ENCODE measurements around the gene DNAH14.
"Not testable (repeated sequence)": the region's sequence is repeated elsewhere in the genome, so short reads cannot be mapped to it uniquely, and the experiment has no call there.

Gene DNAH14

GRCh38 chr1:225253784-225254183, 324.3 kb downstream of the DNAH14 start:
- DNase-seq (ENCODE audit: low read depth in 2 of 2), result no peak

GRCh38 chr1:225254676-225255075, 325.2 kb downstream of the DNAH14 start:
- no peak for DNase-seq (ENCODE audit: low read depth in 2 of 2)

GRCh38 chr1:225257081-225257480, 327.6 kb downstream of the DNAH14 start:
- DNase-seq (ENCODE audit: low read depth in 2 of 2), result no peak

GRCh38 chr1:225258811-225259210, 329.3 kb downstream of the DNAH14 start:
- no peak for DNase-seq (ENCODE audit: low read depth in 2 of 2)

- no peak for DNase-seq (ENCODE audit: low read depth in 2 of 2)
Measured at GRCh38 chr1:225259542-225259941, 330.1 kb downstream of the DNAH14 start.

- DNase-seq (ENCODE audit: low read depth in 2 of 2), result no peak
Measured at GRCh38 chr1:225260319-225260718, 330.8 kb downstream of the DNAH14 start.

- no peak for DNase-seq (ENCODE audit: low read depth in 2 of 2)
Measured at GRCh38 chr1:225277445-225277844, 348.0 kb downstream of the DNAH14 start.

- DNase-seq (ENCODE audit: low read depth in 2 of 2), result no peak
Measured at GRCh38 chr1:225280563-225280962, 351.1 kb downstream of the DNAH14 start.

GRCh38 chr1:225290244-225290643, 360.8 kb downstream of the DNAH14 start:
- no peak for DNase-seq (ENCODE audit: low read depth in 2 of 2)

- DNase-seq (ENCODE audit: low read depth in 2 of 2), result no peak
Measured at GRCh38 chr1:225299624-225300023, 370.1 kb downstream of the DNAH14 start.

- DNase-seq (ENCODE audit: low read depth in 2 of 2), result no peak
Measured at GRCh38 chr1:225300381-225300780, 370.9 kb downstream of the DNAH14 start.

- no peak for DNase-seq (ENCODE audit: low read depth in 2 of 2)
Measured at GRCh38 chr1:225304996-225305395, 375.5 kb downstream of the DNAH14 start.

- not testable (repeated sequence) for DNase-seq (ENCODE audit: low read depth in 2 of 2)
Measured at GRCh38 chr1:225310544-225310943, 381.1 kb downstream of the DNAH14 start.

- no peak for DNase-seq (ENCODE audit: low read depth in 2 of 2)
Measured at GRCh38 chr1:225318706-225319575, 389.5 kb downstream of the DNAH14 start.

- DNase-seq (ENCODE audit: low read depth in 2 of 2), result no peak
Measured at GRCh38 chr1:225319871-225320270, 390.4 kb downstream of the DNAH14 start.

GRCh38 chr1:225321784-225322183, 392.3 kb downstream of the DNAH14 start:
- no peak for DNase-seq (ENCODE audit: low read depth in 2 of 2)

- no peak for DNase-seq (ENCODE audit: low read depth in 2 of 2)
Measured at GRCh38 chr1:225329041-225329440, 399.6 kb downstream of the DNAH14 start.

- not testable (repeated sequence) for DNase-seq (ENCODE audit: low read depth in 2 of 2)
Measured at GRCh38 chr1:225329996-225330395, 400.5 kb downstream of the DNAH14 start.

- DNase-seq (ENCODE audit: low read depth in 2 of 2), result no peak
Measured at GRCh38 chr1:225332686-225333085, 403.2 kb downstream of the DNAH14 start.

- not testable (repeated sequence) for DNase-seq (ENCODE audit: low read depth in 2 of 2)
Measured at GRCh38 chr1:225335098-225335778, 405.8 kb downstream of the DNAH14 start.

GRCh38 chr1:225338545-225338944, 409.1 kb downstream of the DNAH14 start:
- no peak for DNase-seq (ENCODE audit: low read depth in 2 of 2)

- no peak for DNase-seq (ENCODE audit: low read depth in 2 of 2)
Measured at GRCh38 chr1:225341642-225342041, 412.2 kb downstream of the DNAH14 start.

GRCh38 chr1:225342695-225343094, 413.2 kb downstream of the DNAH14 start:
- DNase-seq (ENCODE audit: low read depth in 2 of 2), result no peak

All from stimulated activated CD8-positive, alpha-beta memory T cell treated with anti-CD3 and anti-CD28 coated beads, Interleukin-2, amount 100 ng/mL, for 1 hour (primary cell).